ENCODE data around the gene TOMM40L. TPM values are rescaled to one million over a fixed set of nuclear protein-coding genes. Genes with fewer than 3 reads are reported as not detected.

Gene TOMM40L
- total RNA-seq, 1 experiment from 2014 or later, result 15.0 TPM

GRCh38 chr1:161230762-161231161 is 4.9 kb downstream of the TOMM40L start:
- no TSS peak for BruUV-seq (replicated peaks)
- H3K4me1 Mint-ChIP-seq (ENCODE audit: low read depth, unreplicated experiment), result peaks cover 17% of the 10 kb centered on the region
- TF ChIP-seq CTCF (IDR thresholded peaks at IDR 0.05; ENCODE audit: unreplicated experiment), result no peak
- DNase-seq, result no peak
- intact Hi-C loops (cut with micrococcal nuclease; ENCODE audit: unreplicated experiment), result no loop called here
- no peak overlapping the region for H3K27ac Mint-ChIP-seq (ENCODE audit: unreplicated experiment)
- CTCF ChIA-PET, result interaction anchor here (1.0 kb wide), 1 partner anchor 48 kb away, joined by 3 read pairs; no protein-coding TSS in a partner anchor
- no peak overlapping the region for H3K4me3 Mint-ChIP-seq (ENCODE audit: low read depth, unreplicated experiment)
- H3K36me3 Mint-ChIP-seq (ENCODE audit: insufficient read depth, unreplicated experiment), result peaks cover 10% of the 10 kb centered on the region
- H3K27me3 Mint-ChIP-seq (ENCODE audit: unreplicated experiment), result peaks cover 6% of the 10 kb centered on the region
- H3K9me3 Mint-ChIP-seq (ENCODE audit: low read depth, unreplicated experiment), result no peaks in the 10 kb centered on the region

GRCh38 chr1:161233102-161233501 is 7.2 kb downstream of the TOMM40L start:
- CTCF ChIA-PET, result no interaction called here
- intact Hi-C loops (cut with micrococcal nuclease; ENCODE audit: unreplicated experiment), result no loop called here
- Mint-ChIP-seq H3K4me1 (ENCODE audit: low read depth, unreplicated experiment) (no peaks in the 10 kb centered on the region), H3K27ac (ENCODE audit: unreplicated experiment) (no peak overlapping the region), H3K36me3 (ENCODE audit: insufficient read depth, unreplicated experiment) (no peaks in the 10 kb centered on the region), H3K4me3 (ENCODE audit: low read depth, unreplicated experiment) (no peak overlapping the region), H3K9me3 (ENCODE audit: low read depth, unreplicated experiment) (no peaks in the 10 kb centered on the region), H3K27me3 (ENCODE audit: unreplicated experiment) (peaks cover 16% of the 10 kb centered on the region)
- BruUV-seq (replicated peaks), result no TSS peak
- TF ChIP-seq CTCF (IDR thresholded peaks at IDR 0.05; ENCODE audit: unreplicated experiment), result no peak
- DNase-seq, result no peak

- CTCF ChIA-PET, result interaction anchor here (0.7 to 1.1 kb wide), 2 partner anchors 24 to 146 kb away, joined by 3 read pairs; no protein-coding TSS in a partner anchor
- intact Hi-C loops (cut with micrococcal nuclease; ENCODE audit: unreplicated experiment), result no loop called here
- H3K27me3 Mint-ChIP-seq (ENCODE audit: unreplicated experiment), result peaks cover 34% of the 10 kb centered on the region
- TF ChIP-seq CTCF (IDR thresholded peaks at IDR 0.05; ENCODE audit: unreplicated experiment), result no peak
- H3K4me3 Mint-ChIP-seq (ENCODE audit: low read depth, unreplicated experiment), result no peak overlapping the region
- H3K36me3 Mint-ChIP-seq (ENCODE audit: insufficient read depth, unreplicated experiment), result no peaks in the 10 kb centered on the region
- no TSS peak for BruUV-seq (replicated peaks)
- no peaks in the 10 kb centered on the region for H3K9me3 Mint-ChIP-seq (ENCODE audit: low read depth, unreplicated experiment)
- H3K27ac Mint-ChIP-seq (ENCODE audit: unreplicated experiment), result no peak overlapping the region
- no peaks in the 10 kb centered on the region for H3K4me1 Mint-ChIP-seq (ENCODE audit: low read depth, unreplicated experiment)
- DNase-seq, result no peak
These were observed 10.3 kb downstream of the TOMM40L start for GRCh38 chr1:161235957-161236775.

GRCh38 chr1:161238039-161238473 is 12.2 kb downstream of the TOMM40L start, which contains the start of gene NR1I3:
Gene NR1I3, minus strand, starts transcription at chr1:161238203. Its CDS starts 1,638 bp downstream, at chr1:161236565.
- no TSS peak for BruUV-seq (replicated peaks)
- TF ChIP-seq CTCF (IDR thresholded peaks at IDR 0.05; ENCODE audit: unreplicated experiment), result no peak

More at GRCh38 chr1:161238039-161238473, 12.2 kb downstream of the TOMM40L start, which contains the start of gene NR1I3:
- no peak within 1 kb of the TSS for H3K4me3 Mint-ChIP-seq (ENCODE audit: low read depth, unreplicated experiment)
- H3K27ac Mint-ChIP-seq (ENCODE audit: unreplicated experiment), result no peak within 1 kb of the TSS
- H3K27me3 Mint-ChIP-seq (ENCODE audit: unreplicated experiment), result peaks cover 49% of the 10 kb centered on the region
- no peaks in the 10 kb centered on the region for H3K36me3 Mint-ChIP-seq (ENCODE audit: insufficient read depth, unreplicated experiment)
- CTCF ChIA-PET, result interaction anchor here (1.3 kb wide), 1 partner anchor 13 kb away, joined by 4 read pairs; the partner anchor contains the start of gene TOMM40L
- no peak for DNase-seq
- intact Hi-C loops (cut with micrococcal nuclease; ENCODE audit: unreplicated experiment), result no loop called here
- H3K4me1 Mint-ChIP-seq (ENCODE audit: low read depth, unreplicated experiment), result no peaks in the 10 kb centered on the region
- H3K9me3 Mint-ChIP-seq (ENCODE audit: low read depth, unreplicated experiment), result no peaks in the 10 kb centered on the region
